ENCODE results near the gene DAZAP1. TPM values are rescaled to one million over a fixed set of nuclear protein-coding genes. Genes with fewer than 3 reads are reported as not detected.
A peak's percentile ranks its signal among the peaks of the same experiment; 100 is the strongest.

The DAZAP1 gene
- total and polyA plus RNA-seq, 7 experiments from 2014 or later: 5.0 to 227 (median 138) TPM

DNA sequence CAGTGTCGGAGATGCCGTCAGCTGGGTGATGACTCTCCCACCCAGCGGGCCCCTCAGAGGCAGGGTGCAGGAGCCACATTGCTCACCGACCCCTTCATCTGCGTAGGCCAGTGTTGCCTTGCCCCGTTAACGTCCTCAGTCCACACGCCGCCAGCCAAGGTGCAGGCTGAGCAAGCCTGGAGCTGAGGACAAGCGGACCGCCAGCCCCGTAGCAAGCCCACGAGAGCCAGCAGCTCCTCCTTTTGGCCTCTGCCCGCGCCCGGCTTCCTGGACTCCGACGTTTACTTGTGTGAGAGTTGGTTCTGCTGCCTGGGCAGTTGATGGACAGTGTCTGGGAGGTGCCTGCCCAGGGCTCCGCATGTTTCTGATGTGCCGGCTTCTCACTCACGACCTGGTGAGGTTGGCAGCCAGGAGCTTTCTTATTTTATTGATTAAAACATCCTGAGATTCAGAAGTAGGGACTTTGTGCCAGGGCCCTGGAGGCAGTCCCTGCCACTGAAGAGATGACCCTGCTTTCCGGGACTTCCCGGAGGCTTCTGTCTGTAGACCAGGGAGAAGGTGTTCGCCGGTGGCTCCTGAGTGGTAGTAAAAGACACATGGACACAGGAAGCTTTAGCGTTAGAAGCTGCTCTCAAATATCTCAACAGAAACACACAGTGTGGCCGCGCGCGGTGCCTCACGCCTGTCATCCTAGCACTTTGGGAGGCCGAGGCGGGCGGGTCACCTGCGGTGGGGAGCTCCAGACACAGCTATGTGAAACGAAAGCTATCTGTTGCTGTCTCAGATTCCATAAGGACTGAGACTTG lies 5.8 kb downstream of the DAZAP1 start:
- peaks cover 0 to 63% (median 8%) of the 10 kb centered on the region in 3 experiments for H3K36me3 ChIP-seq (ENCODE audit: control insufficient read depth in 2 of 3, insufficient read depth in 3 of 3, low read length in 3 of 3)
- intact Hi-C loops (cut with micrococcal nuclease): no loop called here
- POLR2A ChIA-PET: no interaction called here
- peaks cover 0 to 3% (median 0%) of the 10 kb centered on the region in 11 donors for H3K9me3 Mint-ChIP-seq
- H3K4me3 ChIP-seq (ENCODE audit: low read length): no peak overlapping the region
- no peak for ATAC-seq
- CTCF ChIA-PET: no interaction called here
- no peak overlapping the region for H3K27ac ChIP-seq (ENCODE audit: low read depth, low read length)
- peaks cover 45 to 49% of the 10 kb centered on the region in 2 donors for H3K4me1 ChIP-seq (ENCODE audit: control insufficient read depth in 2 of 2, insufficient read depth in 2 of 2, low read length in 2 of 2)
- peak overlapping the region in 3 of 9 donors; percentile 8 to 59 (median 33) for H3K27ac Mint-ChIP-seq
- peak overlapping the region in 6 of 10 donors; percentile 10 to 40 (median 28) for H3K4me3 Mint-ChIP-seq
- peaks cover 0 to 12% (median 4%) of the 10 kb centered on the region in 5 donors for H3K36me3 Mint-ChIP-seq
- no peak for DNase-seq
- peaks cover 44 to 87% (median 74%) of the 10 kb centered on the region in 7 donors for H3K4me1 Mint-ChIP-seq
- H3K9me3 ChIP-seq (ENCODE audit: control insufficient read depth in 2 of 3, low read length in 3 of 3): no peaks in the 10 kb centered on the region
- H3K27me3 ChIP-seq (ENCODE audit: control insufficient read depth in 2 of 2, insufficient read depth in 2 of 2, low read length in 2 of 2): no peaks in the 10 kb centered on the region
- H3K27me3 Mint-ChIP-seq: no peaks in the 10 kb centered on the region

DNA sequence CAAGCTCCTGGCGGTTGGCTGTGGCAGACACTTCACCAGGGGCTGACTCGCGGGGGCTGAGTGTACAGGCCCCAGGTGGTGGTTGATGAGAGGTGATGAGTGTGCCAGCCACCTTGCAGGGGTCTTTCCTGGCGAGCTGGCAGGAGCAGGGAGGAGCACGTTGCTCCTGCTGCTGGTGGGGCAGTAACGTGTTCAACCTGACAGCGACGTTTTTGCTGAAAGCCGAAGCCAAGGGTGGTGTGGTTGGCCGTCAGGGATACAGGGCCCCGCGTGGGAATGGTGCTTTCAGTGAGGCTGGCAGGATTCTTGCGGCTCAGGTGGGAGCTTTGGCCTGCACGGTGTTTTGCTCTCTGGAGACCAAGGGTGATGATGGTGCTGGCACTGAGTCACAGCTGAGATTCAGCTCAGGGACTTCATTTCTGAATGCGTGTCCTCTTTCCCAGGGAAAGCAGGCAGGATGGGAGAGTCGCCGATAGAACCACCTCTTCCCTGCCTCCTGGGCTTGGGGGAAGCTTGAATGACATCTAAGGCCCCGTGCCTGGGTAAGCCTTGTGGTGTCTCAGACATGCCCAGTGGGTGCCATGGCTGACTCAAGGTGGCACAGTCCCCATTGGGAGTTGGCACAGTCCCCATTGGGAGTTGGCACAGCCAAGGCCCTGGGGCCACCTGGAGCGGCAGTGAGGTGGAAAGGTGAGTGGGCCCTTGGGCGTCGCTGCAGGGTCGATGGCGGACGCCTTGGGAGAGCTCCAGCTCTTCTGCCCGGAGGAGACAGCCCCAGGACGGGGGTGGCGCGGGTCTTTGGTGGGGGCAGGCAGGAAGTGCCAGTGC lies 8.8 kb downstream of the DAZAP1 start:
- H3K27me3 ChIP-seq (ENCODE audit: control insufficient read depth in 2 of 2, insufficient read depth in 2 of 2, low read length in 2 of 2): no peaks in the 10 kb centered on the region
- Mint-ChIP-seq H3K4me3 (peak overlapping the region in 2 of 10 donors; percentile 39 to 55), H3K36me3 (peaks cover 0 to 19% (median 7%) of the 10 kb centered on the region in 5 donors), H3K27ac (peak overlapping the region in 3 of 9 donors; percentile 14 to 84 (median 70)), H3K9me3 (peaks cover 0 to 2% (median 0%) of the 10 kb centered on the region in 11 donors), H3K4me1 (peaks cover 22 to 69% (median 50%) of the 10 kb centered on the region in 7 donors), H3K27me3 (no peaks in the 10 kb centered on the region)
- peak overlapping the region; percentile 7 for H3K27ac ChIP-seq (ENCODE audit: low read depth, low read length)
- intact Hi-C loops (cut with micrococcal nuclease): no loop called here
- no peak overlapping the region for H3K4me3 ChIP-seq (ENCODE audit: low read length)
- peaks cover 5 to 73% (median 21%) of the 10 kb centered on the region in 3 experiments for H3K36me3 ChIP-seq (ENCODE audit: control insufficient read depth in 2 of 3, insufficient read depth in 3 of 3, low read length in 3 of 3)
- H3K9me3 ChIP-seq (ENCODE audit: control insufficient read depth in 2 of 3, low read length in 3 of 3): no peaks in the 10 kb centered on the region
- DNase-seq (no peak), ATAC-seq (no peak)
- ChIA-PET CTCF (no interaction called here), POLR2A (interaction anchor here (0.6 to 0.7 kb wide), 2 partner anchors 25 to 50 kb away, joined by 3 read pairs; no protein-coding TSS in a partner anchor)
- H3K4me1 ChIP-seq (ENCODE audit: control insufficient read depth in 2 of 2, insufficient read depth in 2 of 2, low read length in 2 of 2): peaks cover 20 to 23% of the 10 kb centered on the region in 2 donors

DNA sequence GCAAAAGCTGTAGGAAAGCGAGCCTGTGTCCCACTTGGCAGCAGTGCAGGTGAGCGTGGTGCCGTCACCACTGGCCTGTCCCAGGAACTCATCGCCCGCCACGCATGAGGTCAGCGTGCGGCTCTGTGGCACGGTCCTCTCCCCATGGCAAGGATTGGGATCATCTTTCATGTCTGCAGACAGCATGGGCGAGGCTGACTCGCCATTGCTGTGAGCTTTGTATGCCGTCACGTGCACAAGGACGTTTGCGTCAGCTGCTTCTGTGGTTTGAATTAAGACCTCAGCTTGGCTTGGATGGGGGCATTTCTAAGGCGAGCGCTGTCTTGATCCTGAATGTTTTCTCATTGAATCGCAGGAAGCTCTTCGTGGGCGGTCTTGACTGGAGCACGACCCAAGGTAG lies 9.8 kb downstream of the DAZAP1 start:
- Mint-ChIP-seq H3K27me3 (no peaks in the 10 kb centered on the region), H3K27ac (peak overlapping the region in 5 of 9 donors; percentile 12 to 69 (median 31)), H3K4me1 (peaks cover 14 to 60% (median 40%) of the 10 kb centered on the region in 7 donors), H3K9me3 (peaks cover 0 to 2% (median 0%) of the 10 kb centered on the region in 11 donors), H3K4me3 (peak overlapping the region in 3 of 10 donors; percentile 9 to 32 (median 29)), H3K36me3 (peaks cover 0 to 19% (median 7%) of the 10 kb centered on the region in 5 donors)
- H3K27ac ChIP-seq (ENCODE audit: low read depth, low read length): no peak overlapping the region
- no peak overlapping the region for H3K4me3 ChIP-seq (ENCODE audit: low read length)
- intact Hi-C loops (cut with micrococcal nuclease): no loop called here
- ChIA-PET CTCF (no interaction called here), POLR2A (interaction anchor here (0.6 kb wide), 1 partner anchor 24 kb away, joined by 3 read pairs; no protein-coding TSS in a partner anchor)
- peaks cover 5 to 82% (median 25%) of the 10 kb centered on the region in 3 experiments for H3K36me3 ChIP-seq (ENCODE audit: control insufficient read depth in 2 of 3, insufficient read depth in 3 of 3, low read length in 3 of 3)
- H3K9me3 ChIP-seq (ENCODE audit: control insufficient read depth in 2 of 3, low read length in 3 of 3): no peaks in the 10 kb centered on the region
- DNase-seq: no peak
- H3K27me3 ChIP-seq (ENCODE audit: control insufficient read depth in 2 of 2, insufficient read depth in 2 of 2, low read length in 2 of 2): no peaks in the 10 kb centered on the region
- ATAC-seq: no peak
- H3K4me1 ChIP-seq (ENCODE audit: control insufficient read depth in 2 of 2, insufficient read depth in 2 of 2, low read length in 2 of 2): peaks cover 13 to 14% of the 10 kb centered on the region in 2 donors

DNA sequence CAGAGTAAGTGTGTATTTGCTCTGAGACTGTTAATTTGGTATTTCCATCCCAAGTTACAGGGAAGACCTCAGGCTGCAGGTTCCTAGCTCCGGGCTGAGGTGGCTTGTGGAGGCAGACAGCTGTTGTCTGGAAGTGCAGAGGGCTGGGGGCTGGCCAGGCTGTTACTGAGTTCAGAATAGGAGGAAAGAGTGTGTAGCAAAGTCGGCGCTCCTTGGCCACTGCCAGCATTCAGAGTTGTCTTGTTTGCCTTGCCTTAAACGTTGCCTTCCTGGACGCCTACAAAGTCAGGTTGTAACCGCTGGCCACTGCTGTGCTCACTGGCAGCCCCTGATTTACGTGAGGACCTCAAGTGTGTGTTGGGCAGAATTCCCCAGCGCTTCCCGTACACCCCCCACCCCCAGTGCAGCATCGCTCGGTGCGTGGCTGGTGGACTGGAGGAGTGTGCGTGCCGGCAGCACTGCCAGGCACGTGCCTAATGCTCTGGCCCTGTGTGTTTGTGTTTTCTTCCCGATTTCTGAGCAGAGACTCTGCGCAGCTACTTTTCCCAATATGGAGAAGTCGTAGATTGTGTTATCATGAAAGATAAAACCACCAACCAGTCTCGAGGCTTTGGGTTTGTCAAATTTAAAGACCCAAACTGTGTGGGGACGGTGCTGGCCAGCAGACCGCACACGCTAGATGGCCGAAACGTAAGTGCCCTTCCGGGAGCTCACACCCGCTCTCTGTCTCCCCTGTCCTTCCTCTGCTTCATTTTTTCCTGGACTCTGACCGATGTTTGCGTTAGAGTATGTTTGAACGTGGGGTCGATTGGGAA lies 10.5 kb downstream of the DAZAP1 start:
- Mint-ChIP-seq H3K4me1 (peaks cover 14 to 55% (median 38%) of the 10 kb centered on the region in 7 donors), H3K36me3 (peaks cover 0 to 26% (median 7%) of the 10 kb centered on the region in 5 donors), H3K4me3 (peak overlapping the region in 2 of 10 donors; percentile 24 to 32), H3K9me3 (peaks cover 0 to 2% (median 0%) of the 10 kb centered on the region in 11 donors), H3K27me3 (no peaks in the 10 kb centered on the region), H3K27ac (peak overlapping the region in 4 of 9 donors; percentile 28 to 69 (median 50))
- DNase-seq (no peak), ATAC-seq (no peak)
- H3K36me3 ChIP-seq (ENCODE audit: control insufficient read depth in 2 of 3, insufficient read depth in 3 of 3, low read length in 3 of 3): peaks cover 10 to 83% (median 27%) of the 10 kb centered on the region in 3 experiments
- no peaks in the 10 kb centered on the region for H3K9me3 ChIP-seq (ENCODE audit: control insufficient read depth in 2 of 3, low read length in 3 of 3)
- H3K4me3 ChIP-seq (ENCODE audit: low read length): no peak overlapping the region
- no peaks in the 10 kb centered on the region for H3K27me3 ChIP-seq (ENCODE audit: control insufficient read depth in 2 of 2, insufficient read depth in 2 of 2, low read length in 2 of 2)
- intact Hi-C loops (cut with micrococcal nuclease): no loop called here
- no peak overlapping the region for H3K27ac ChIP-seq (ENCODE audit: low read depth, low read length)
- ChIA-PET CTCF (no interaction called here), POLR2A (interaction anchor here (1.1 to 1.4 kb wide), 2 partner anchors 8 to 15 kb away, joined by 3 to 5 read pairs; no protein-coding TSS in a partner anchor)
- H3K4me1 ChIP-seq (ENCODE audit: control insufficient read depth in 2 of 2, insufficient read depth in 2 of 2, low read length in 2 of 2): peaks cover 8 to 13% of the 10 kb centered on the region in 2 donors

DNA sequence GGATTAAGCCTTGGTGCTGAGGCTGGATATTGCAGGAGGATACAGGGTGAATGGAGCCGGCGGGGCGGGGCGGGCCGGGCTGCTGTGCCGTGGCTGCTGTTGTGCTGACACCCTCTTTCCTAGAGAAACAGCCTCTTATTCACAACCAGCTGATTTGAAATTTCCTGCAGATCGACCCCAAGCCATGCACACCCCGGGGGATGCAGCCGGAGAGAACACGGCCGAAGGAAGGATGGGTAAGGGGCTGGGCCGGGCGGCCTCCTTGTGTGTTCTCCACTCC lies 11.1 kb downstream of the DAZAP1 start:
- Mint-ChIP-seq H3K27ac (no peak overlapping the region), H3K9me3 (peaks cover 0 to 4% (median 0%) of the 10 kb centered on the region in 11 donors), H3K36me3 (peaks cover 5 to 31% (median 11%) of the 10 kb centered on the region in 5 donors), H3K4me1 (peaks cover 15 to 53% (median 37%) of the 10 kb centered on the region in 7 donors), H3K27me3 (no peaks in the 10 kb centered on the region), H3K4me3 (no peak overlapping the region)
- CTCF ChIA-PET: interaction anchor here (1.0 kb wide), 1 partner anchor 9 kb away, joined by 3 read pairs; no protein-coding TSS in a partner anchor
- H3K4me1 ChIP-seq (ENCODE audit: control insufficient read depth in 2 of 2, insufficient read depth in 2 of 2, low read length in 2 of 2): peaks cover 6 to 13% of the 10 kb centered on the region in 2 donors
- H3K4me3 ChIP-seq (ENCODE audit: low read length): no peak overlapping the region
- intact Hi-C loops (cut with micrococcal nuclease): no loop called here
- POLR2A ChIA-PET: interaction anchor here (1.1 to 1.4 kb wide), 2 partner anchors 9 to 15 kb away, joined by 3 to 5 read pairs; no protein-coding TSS in a partner anchor
- H3K9me3 ChIP-seq (ENCODE audit: control insufficient read depth in 2 of 3, low read length in 3 of 3): no peaks in the 10 kb centered on the region
- ATAC-seq: no peak
- no peak for DNase-seq
- no peaks in the 10 kb centered on the region for H3K27me3 ChIP-seq (ENCODE audit: control insufficient read depth in 2 of 2, insufficient read depth in 2 of 2, low read length in 2 of 2)
- peaks cover 10 to 83% (median 23%) of the 10 kb centered on the region in 3 experiments for H3K36me3 ChIP-seq (ENCODE audit: control insufficient read depth in 2 of 3, insufficient read depth in 3 of 3, low read length in 3 of 3)
- no peak overlapping the region for H3K27ac ChIP-seq (ENCODE audit: low read depth, low read length)

All from naive thymus-derived CD4-positive, alpha-beta T cell (primary cell).